Measurements from ENCODE around the gene PTPN21.

PTPN21 gene

DNA sequence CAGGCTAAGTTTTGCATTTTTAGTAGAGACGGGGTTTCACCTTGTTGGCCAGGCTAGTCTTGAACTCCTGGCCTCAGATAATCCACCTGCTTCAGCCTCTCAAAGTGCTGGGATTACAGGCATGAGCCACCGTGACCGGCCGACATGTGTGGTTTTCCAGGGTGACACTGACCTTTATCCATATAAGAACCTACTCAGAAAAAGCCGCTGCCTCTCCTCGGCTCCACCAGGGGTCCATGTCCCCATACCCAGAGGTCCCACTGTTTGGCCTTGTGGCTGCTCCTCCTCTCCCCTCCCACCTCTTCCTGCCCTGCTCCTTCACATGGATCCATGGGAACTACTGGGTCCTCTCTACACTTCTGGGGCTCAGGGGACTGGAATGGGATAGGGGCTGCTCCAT is 64.6 kb downstream of the PTPN21 start:
- in situ Hi-C loops (cut with HindIII; ENCODE audit: low sequenced_read_pairs), result no loop called here
- no peak overlapping the region for H3K4me3 ChIP-seq (ENCODE audit: low read depth, low read length)
- DNase-seq (ENCODE audit: low read depth, low spot score), result no peak
- TF ChIP-seq CTCF (IDR thresholded peaks at IDR 0.05; ENCODE audit: low read depth, low read length), result no peak

DNA sequence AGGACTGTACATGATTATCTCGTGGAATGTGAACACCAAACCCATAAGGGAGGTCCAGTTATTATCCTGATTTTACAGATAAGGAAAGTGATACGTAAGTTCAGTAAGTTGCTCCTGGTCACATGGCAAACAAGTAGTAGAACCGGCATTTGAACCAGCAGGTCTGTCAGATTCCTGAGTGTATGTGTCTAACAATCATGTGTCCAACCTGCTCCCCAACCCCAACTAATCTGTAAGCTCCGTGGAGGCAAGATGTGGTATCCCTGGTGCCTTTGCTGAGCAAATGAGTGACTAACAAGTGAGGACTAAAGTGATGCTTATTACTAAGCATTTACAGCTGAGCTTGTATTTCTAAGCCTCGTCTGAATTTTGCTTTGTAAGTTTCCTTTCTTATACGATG is 65.9 kb downstream of the PTPN21 start:
- TF ChIP-seq CTCF (IDR thresholded peaks at IDR 0.05; ENCODE audit: low read depth, low read length), result no peak
- H3K4me3 ChIP-seq (ENCODE audit: low read depth, low read length), result no peak overlapping the region
- DNase-seq (ENCODE audit: low read depth, low spot score), result no peak
- in situ Hi-C loops (cut with HindIII; ENCODE audit: low sequenced_read_pairs), result no loop called here

DNA sequence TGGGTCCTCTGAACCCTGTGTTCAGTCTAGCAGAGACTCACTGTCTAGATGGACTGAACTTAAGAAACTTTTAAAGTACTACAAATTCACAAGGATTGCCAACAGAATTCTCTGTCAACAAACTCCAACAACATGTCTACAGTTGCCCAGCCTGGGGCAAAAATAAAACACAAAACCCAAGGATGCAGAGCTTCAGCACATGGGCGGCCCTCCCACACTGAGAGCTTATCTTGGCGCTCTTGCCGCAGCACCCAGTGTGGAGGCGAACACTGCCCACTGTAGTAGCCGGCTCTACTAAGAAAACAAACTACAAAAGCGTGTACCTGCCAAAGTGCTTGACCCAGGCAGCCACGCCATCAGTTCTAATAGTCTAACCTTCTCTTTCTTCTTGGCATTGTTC is 66.7 kb downstream of the PTPN21 start:
- in situ Hi-C loops (cut with HindIII; ENCODE audit: low sequenced_read_pairs), result no loop called here
- no peak overlapping the region for H3K4me3 ChIP-seq (ENCODE audit: low read depth, low read length)
- no peak for TF ChIP-seq CTCF (IDR thresholded peaks at IDR 0.05; ENCODE audit: low read depth, low read length)
- no peak for DNase-seq (ENCODE audit: low read depth, low spot score)

- no peak for DNase-seq (ENCODE audit: low read depth, low spot score)
- TF ChIP-seq CTCF (IDR thresholded peaks at IDR 0.05; ENCODE audit: low read depth, low read length), result no peak
- H3K4me3 ChIP-seq (ENCODE audit: low read depth, low read length), result no peak overlapping the region
- in situ Hi-C loops (cut with HindIII; ENCODE audit: low sequenced_read_pairs), result no loop called here
Measured at GRCh38 chr14:88482524-88482923, 72.3 kb downstream of the PTPN21 start.

DNA sequence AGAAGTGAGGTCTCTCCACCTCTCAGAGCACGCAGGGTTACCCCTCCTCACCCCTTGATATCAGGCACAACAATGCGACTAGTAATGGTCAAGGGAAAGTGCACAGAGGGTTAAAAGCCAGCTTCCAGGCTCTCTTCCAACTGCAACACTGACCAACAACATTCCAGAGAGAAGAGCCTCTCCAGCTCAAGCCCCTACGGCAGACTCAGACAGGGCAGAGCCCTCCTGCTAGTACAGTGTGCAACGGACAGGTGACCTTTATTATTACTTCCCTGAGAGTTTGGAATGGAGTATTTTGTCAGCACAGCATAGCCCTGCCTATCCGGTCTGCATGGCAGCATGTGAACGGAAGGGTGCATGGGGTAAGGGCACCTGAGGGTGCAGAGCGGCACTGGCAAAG is 73.0 kb downstream of the PTPN21 start:
- in situ Hi-C loops (cut with HindIII; ENCODE audit: low sequenced_read_pairs), result no loop called here
- H3K4me3 ChIP-seq (ENCODE audit: low read depth, low read length), result no peak overlapping the region
- no peak for DNase-seq (ENCODE audit: low read depth, low spot score)
- no peak for TF ChIP-seq CTCF (IDR thresholded peaks at IDR 0.05; ENCODE audit: low read depth, low read length)

DNA sequence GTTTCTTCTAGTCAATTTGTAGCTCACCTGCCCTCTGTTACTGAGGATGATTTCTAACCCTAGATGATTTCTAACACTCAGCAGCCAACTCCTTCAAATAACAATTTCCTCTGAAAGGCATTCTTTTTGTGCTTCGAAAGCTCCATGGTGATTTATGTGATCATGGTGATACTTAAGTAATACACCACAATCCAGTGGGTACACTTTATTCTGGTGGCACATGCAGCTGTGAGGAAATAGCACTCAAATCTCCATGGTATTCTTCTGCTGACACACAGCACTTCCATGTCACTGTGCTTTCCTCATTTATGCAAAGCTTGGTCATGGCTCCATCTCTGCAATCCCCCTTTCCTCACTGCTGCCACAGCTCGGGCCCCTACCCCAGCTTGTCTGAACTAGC is 73.7 kb downstream of the PTPN21 start:
- H3K4me3 ChIP-seq (ENCODE audit: low read depth, low read length), result no peak overlapping the region
- in situ Hi-C loops (cut with HindIII; ENCODE audit: low sequenced_read_pairs), result no loop called here
- no peak for DNase-seq (ENCODE audit: low read depth, low spot score)
- no peak for TF ChIP-seq CTCF (IDR thresholded peaks at IDR 0.05; ENCODE audit: low read depth, low read length)

GRCh38 chr14:88479574-88479987 is 75.2 kb downstream of the PTPN21 start:
- TF ChIP-seq CTCF (IDR thresholded peaks at IDR 0.05; ENCODE audit: low read depth, low read length), result no peak
- DNase-seq (ENCODE audit: low read depth, low spot score), result no peak
- H3K4me3 ChIP-seq (ENCODE audit: low read depth, low read length), result no peak overlapping the region
- in situ Hi-C loops (cut with HindIII; ENCODE audit: low sequenced_read_pairs), result no loop called here

Data from astrocyte of the spinal cord (primary cell).